ENCODE results near the gene CACNA1I. TPM values are rescaled to one million over a fixed set of nuclear protein-coding genes. Genes with fewer than 3 reads are reported as not detected.

Gene CACNA1I
- total RNA-seq, 2 donors from 2014 or later = 0.27 to 1.4 TPM

- DNase-seq (ENCODE audit: low spot score in 2 of 2) = no peak
- H3K36me3 Mint-ChIP-seq = no peaks in the 10 kb centered on the region
- no peak overlapping the region for H3K27ac Mint-ChIP-seq
- ATAC-seq = no peak
- peaks cover 0 to 2% of the 10 kb centered on the region in 2 donors for H3K9me3 Mint-ChIP-seq
Measured at GRCh38 chr22:39577900-39578299, 7.3 kb downstream of the CACNA1I start.

GRCh38 chr22:39580006-39580441 is 9.5 kb downstream of the CACNA1I start:
- H3K36me3 Mint-ChIP-seq = no peaks in the 10 kb centered on the region
- no peak for ATAC-seq
- DNase-seq (ENCODE audit: low spot score in 2 of 2) = no peak
- H3K9me3 Mint-ChIP-seq = peaks cover 6 to 11% of the 10 kb centered on the region in 2 donors
- H3K27ac Mint-ChIP-seq = no peak overlapping the region

GRCh38 chr22:39580795-39581194 is 10.2 kb downstream of the CACNA1I start:
- ATAC-seq (no peak), DNase-seq (ENCODE audit: low spot score in 2 of 2) (no peak)
- no peaks in the 10 kb centered on the region for H3K36me3 Mint-ChIP-seq
- H3K9me3 Mint-ChIP-seq = peaks cover 6 to 11% of the 10 kb centered on the region in 2 donors
- no peak overlapping the region for H3K27ac Mint-ChIP-seq

- no peak for DNase-seq (ENCODE audit: low spot score in 2 of 2)
- ATAC-seq = no peak
- no peak overlapping the region for H3K27ac Mint-ChIP-seq
- peaks cover 6 to 11% of the 10 kb centered on the region in 2 donors for H3K9me3 Mint-ChIP-seq
- no peaks in the 10 kb centered on the region for H3K36me3 Mint-ChIP-seq
Measured at GRCh38 chr22:39581303-39581702, 10.8 kb downstream of the CACNA1I start.

- Mint-ChIP-seq H3K9me3 (peaks cover 6 to 11% of the 10 kb centered on the region in 2 donors), H3K27ac (peak overlapping the region in 1 of 2 donors; percentile 15), H3K36me3 (no peaks in the 10 kb centered on the region)
- DNase-seq (ENCODE audit: low spot score in 2 of 2) = no peak
- ATAC-seq = no peak
Measured at GRCh38 chr22:39583066-39583667, 12.6 kb downstream of the CACNA1I start.

GRCh38 chr22:39589875-39590274 is 19.3 kb downstream of the CACNA1I start:
- ATAC-seq (no peak), DNase-seq (ENCODE audit: low spot score in 2 of 2) (no peak)
- Mint-ChIP-seq H3K27ac (no peak overlapping the region), H3K36me3 (no peaks in the 10 kb centered on the region), H3K9me3 (no peaks in the 10 kb centered on the region)

- DNase-seq (ENCODE audit: low spot score in 2 of 2) (no peak), ATAC-seq (no peak)
- H3K9me3 Mint-ChIP-seq = no peaks in the 10 kb centered on the region
- H3K36me3 Mint-ChIP-seq = no peaks in the 10 kb centered on the region
- no peak overlapping the region for H3K27ac Mint-ChIP-seq
Measured at GRCh38 chr22:39592081-39593065, 21.8 kb downstream of the CACNA1I start.

GRCh38 chr22:39593066-39593930 is 22.7 kb downstream of the CACNA1I start:
- ATAC-seq = no peak
- no peak for DNase-seq (ENCODE audit: low spot score in 2 of 2)
- no peaks in the 10 kb centered on the region for H3K36me3 Mint-ChIP-seq
- no peaks in the 10 kb centered on the region for H3K9me3 Mint-ChIP-seq
- H3K27ac Mint-ChIP-seq = no peak overlapping the region

GRCh38 chr22:39593931-39594285 is 23.4 kb downstream of the CACNA1I start:
- Mint-ChIP-seq H3K9me3 (no peaks in the 10 kb centered on the region), H3K36me3 (no peaks in the 10 kb centered on the region), H3K27ac (no peak overlapping the region)
- DNase-seq (ENCODE audit: low spot score in 2 of 2) (no peak), ATAC-seq (no peak)

- H3K36me3 Mint-ChIP-seq = no peaks in the 10 kb centered on the region
- H3K9me3 Mint-ChIP-seq = no peaks in the 10 kb centered on the region
- ATAC-seq (no peak), DNase-seq (ENCODE audit: low spot score in 2 of 2) (no peak)
- H3K27ac Mint-ChIP-seq = no peak overlapping the region
Measured at GRCh38 chr22:39594411-39594810, 23.9 kb downstream of the CACNA1I start.

GRCh38 chr22:39595622-39596172 is 25.1 kb downstream of the CACNA1I start:
- ATAC-seq (no peak), DNase-seq (ENCODE audit: low spot score in 2 of 2) (no peak)
- no peak overlapping the region for H3K27ac Mint-ChIP-seq
- H3K36me3 Mint-ChIP-seq = no peaks in the 10 kb centered on the region
- H3K9me3 Mint-ChIP-seq = no peaks in the 10 kb centered on the region

- H3K9me3 Mint-ChIP-seq = peaks cover 0 to 4% of the 10 kb centered on the region in 2 donors
- DNase-seq (ENCODE audit: low spot score in 2 of 2) (no peak), ATAC-seq (no peak)
- no peaks in the 10 kb centered on the region for H3K36me3 Mint-ChIP-seq
- H3K27ac Mint-ChIP-seq = no peak overlapping the region
Measured at GRCh38 chr22:39596601-39597000, 26.0 kb downstream of the CACNA1I start.

- ATAC-seq (no peak), DNase-seq (ENCODE audit: low spot score in 2 of 2) (no peak)
- no peak overlapping the region for H3K27ac Mint-ChIP-seq
- peaks cover 0 to 4% of the 10 kb centered on the region in 2 donors for H3K9me3 Mint-ChIP-seq
- no peaks in the 10 kb centered on the region for H3K36me3 Mint-ChIP-seq
Measured at GRCh38 chr22:39597236-39597869, 26.8 kb downstream of the CACNA1I start.

- peaks cover 0 to 8% of the 10 kb centered on the region in 2 donors for H3K9me3 Mint-ChIP-seq
- no peak overlapping the region for H3K27ac Mint-ChIP-seq
- H3K36me3 Mint-ChIP-seq = peaks cover 0 to 4% of the 10 kb centered on the region in 2 donors
- ATAC-seq = peak; percentile 60 to 84
- peak in 1 of 2 donors; percentile 78 for DNase-seq (ENCODE audit: low spot score in 2 of 2)
Measured at GRCh38 chr22:39598017-39598965, 27.7 kb downstream of the CACNA1I start.

- no peak for ATAC-seq
- H3K36me3 Mint-ChIP-seq = peaks cover 0 to 9% of the 10 kb centered on the region in 2 donors
- H3K9me3 Mint-ChIP-seq = peaks cover 0 to 11% of the 10 kb centered on the region in 2 donors
- no peak overlapping the region for H3K27ac Mint-ChIP-seq
- no peak for DNase-seq (ENCODE audit: low spot score in 2 of 2)
Measured at GRCh38 chr22:39600491-39601179, 30.1 kb downstream of the CACNA1I start.

Measured in activated naive CD4-positive, alpha-beta T cell treated with anti-CD3 and anti-CD28 coated beads, Interleukin-2, amount 50 U/mL, for 72 hours (primary cell).